PC-9 (cell line): ENCODE measurements around the gene EPS15. TPM values are rescaled to one million over a fixed set of nuclear protein-coding genes. Genes with fewer than 3 reads are reported as not detected.

ENCODE experiments used
- BruUV-seq: library from RNA; stranded (reverse); fragments of 400-500 nt; replicated peaks from 2 replicates; lab custom pipeline; 2021; lab: Mats Ljungman, UMichigan
- CTCF ChIA-PET: fragments of 300-600 bp; sonication (Branson Sonifier 250); formaldehyde crosslinking; loops from one replicate; lab custom pipeline; 2022; ENCODE audit warnings: antibody characterized with exemption; lab: Charles Lee
- POLR2A ChIA-PET: fragments of 300-600 bp; sonication (Branson Sonifier 250); formaldehyde crosslinking; loops from one replicate; lab custom pipeline; 2022; ENCODE audit warnings: antibody characterized with exemption; ENCODE audit not compliant: unreplicated experiment; lab: Charles Lee
- DNase-seq, 2 experiments: peaks; one replicate each; pipeline versions ENCODE4 v3.0.0 to v3.0.0-alpha.2; 2015 to 2022; ENCODE audit warnings: mixed read lengths in 1 of 2
- H2AFZ ChIP-seq: fragments of 200-600 bp; sonication (generic); 2 replicates; pipeline ENCODE4 v1.8.1; 2017; ENCODE audit warnings: antibody characterized with exemption
- H3F3A ChIP-seq: fragments of 200-600 bp; sonication (generic); 2 replicates; pipeline ENCODE4 v1.8.1; 2017; ENCODE audit warnings: antibody characterized with exemption, mild to moderate bottlenecking, low read depth; ENCODE audit not compliant: insufficient read depth
- H3K27ac ChIP-seq: fragments of 200-600 bp; sonication (generic); 2 replicates; pipeline ENCODE4 v1.6.1; 2016; ENCODE audit warnings: mixed run types
- H3K27me3 ChIP-seq: fragments of 200-600 bp; sonication (generic); 2 replicates; pipeline ENCODE4 v1.6.1; 2016; ENCODE audit warnings: low read depth, mixed run types; ENCODE audit not compliant: insufficient read depth
- H3K36me3 ChIP-seq: fragments of 200-600 bp; sonication (generic); 2 replicates; pipeline ENCODE4 v1.6.1; 2016; ENCODE audit warnings: low read depth, mixed run types
- H3K4me1 ChIP-seq: fragments of 200-600 bp; sonication (generic); replicated peaks from 2 replicates; pipeline ENCODE4 v1.6.1; 2016; ENCODE audit warnings: mixed run types; ENCODE audit not compliant: insufficient read depth
- H3K4me2 ChIP-seq: fragments of 200-600 bp; sonication (generic); 2 replicates; pipeline ENCODE4 v1.6.1; 2017; ENCODE audit warnings: mixed run types
- H3K4me3 ChIP-seq: fragments of 200-600 bp; sonication (generic); 2 replicates; pipeline ENCODE4 v1.6.1; 2016; ENCODE audit warnings: mixed run types
- H3K79me2 ChIP-seq: fragments of 200-600 bp; sonication (generic); 2 replicates; pipeline ENCODE4 v1.6.1; 2017; ENCODE audit warnings: low read depth, mixed run types
- H3K9me2 ChIP-seq: fragments of 200-600 bp; sonication (generic); 2 replicates; pipeline ENCODE4 v1.8.1; 2017; ENCODE audit warnings: mild to moderate bottlenecking; ENCODE audit not compliant: insufficient read depth
- H3K9me3 ChIP-seq: fragments of 200-600 bp; sonication (generic); 2 replicates; pipeline ENCODE4 v1.8.1; 2016; ENCODE audit warnings: low read depth; ENCODE audit not compliant: insufficient read depth
- H4K20me1 ChIP-seq: fragments of 200-600 bp; sonication (generic); 2 replicates; pipeline ENCODE4 v1.8.1; 2017; ENCODE audit not compliant: insufficient read depth
- CTCF ChIP-seq: fragments of 200-600 bp; sonication (generic); conservative IDR thresholded peaks from 2 replicates; pipeline ENCODE4 v1.6.1; 2017; ENCODE audit warnings: mixed run types, antibody characterized with exemption, mild to moderate bottlenecking, moderate library complexity
- EZH2 ChIP-seq: fragments of 200-600 bp; sonication (generic); IDR thresholded peaks from 2 replicates; pipeline ENCODE4 v1.8.0; 2017; ENCODE audit warnings: antibody characterized with exemption, low read depth
- intact Hi-C: fragments of 100-400 bp; cut with micrococcal nuclease; formaldehyde crosslinking; loops from one replicate; pipeline ENCODE4 v1.10.0; 2022; ENCODE audit not compliant: unreplicated experiment
- total RNA-seq: library from RNA; stranded (reverse); gene quantifications from 2 replicates; pipeline ENCODE4 v1.2.3, GENCODE V29; 2021

EPS15 gene
- total RNA-seq, 1 experiment from 2014 or later, result 60.1 TPM

DNA sequence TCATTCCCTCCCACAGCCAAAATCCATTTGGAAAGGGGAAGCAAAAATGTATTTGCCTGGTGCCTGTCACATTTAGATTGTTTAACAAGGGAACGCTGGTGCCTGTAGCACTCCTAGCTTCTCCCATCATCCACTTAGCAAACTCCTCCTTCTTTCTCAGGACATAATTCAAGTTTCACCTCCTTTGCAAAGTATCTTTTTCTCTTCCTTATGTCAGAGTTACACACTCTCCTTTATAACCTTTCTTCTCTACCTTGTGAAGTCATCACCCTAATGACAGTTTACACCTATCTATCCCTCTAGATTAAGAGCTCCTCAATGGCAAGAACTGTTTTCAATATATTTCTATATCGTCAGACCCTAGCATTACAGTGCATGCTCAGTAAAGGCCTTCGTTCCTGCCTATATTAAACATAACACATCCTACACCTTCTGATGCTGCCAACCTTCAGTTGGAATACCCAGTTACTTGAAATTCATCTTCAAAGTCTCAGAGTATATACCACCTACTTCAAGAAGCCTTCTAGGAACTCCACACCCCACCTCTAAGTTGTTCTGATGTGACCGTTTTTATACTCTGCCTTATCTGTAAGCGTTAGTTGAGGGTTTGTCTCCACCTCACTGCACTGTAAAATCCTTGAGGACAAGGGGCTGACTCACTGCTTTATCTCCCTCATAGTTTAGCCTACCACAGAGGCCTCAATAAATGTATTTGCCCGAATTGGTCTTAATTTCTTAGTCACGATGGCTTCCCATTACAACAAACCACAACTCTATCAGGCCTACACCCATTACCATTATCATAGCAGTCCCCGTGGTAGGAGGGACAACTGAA, 1.0 kb upstream of the EPS15 start:
- H3K9me3 ChIP-seq, result no peaks in the 10 kb centered on the region
- H3K79me2 ChIP-seq, result peaks cover 34% of the 10 kb centered on the region
- 0 out of 2 replicates have a peak overlapping the region, but pooled peaks have one; percentile 30 for H3K4me2 ChIP-seq
- H3K9me2 ChIP-seq, result no peaks in the 10 kb centered on the region
- no peaks in the 10 kb centered on the region for H3K36me3 ChIP-seq
- no peak overlapping the region for H3K4me3 ChIP-seq
- BruUV-seq, result TSS peak; percentile 76
- no peak overlapping the region for H2AFZ ChIP-seq
- peaks cover 29% of the 10 kb centered on the region for H3K4me1 ChIP-seq
- H3F3A ChIP-seq, result peaks cover 28% of the 10 kb centered on the region; the same call in 1 of the 2 replicates
- H4K20me1 ChIP-seq, result no peaks in the 10 kb centered on the region
- no peak for TF ChIP-seq EZH2
- TF ChIP-seq CTCF, result no peak
- POLR2A ChIA-PET, result interaction anchor here (1.1 kb wide), 1 partner anchor 38 kb away, joined by 7 read pairs; no protein-coding TSS in a partner anchor
- CTCF ChIA-PET, result no interaction called here
- H3K27me3 ChIP-seq, result no peaks in the 10 kb centered on the region
- no peak overlapping the region for H3K27ac ChIP-seq
- intact Hi-C loops, result loop anchor here (2.0 kb wide), 2 partner anchors 39 to 47 kb away; no protein-coding TSS in a partner anchor
- DNase-seq, result no peak

DNA sequence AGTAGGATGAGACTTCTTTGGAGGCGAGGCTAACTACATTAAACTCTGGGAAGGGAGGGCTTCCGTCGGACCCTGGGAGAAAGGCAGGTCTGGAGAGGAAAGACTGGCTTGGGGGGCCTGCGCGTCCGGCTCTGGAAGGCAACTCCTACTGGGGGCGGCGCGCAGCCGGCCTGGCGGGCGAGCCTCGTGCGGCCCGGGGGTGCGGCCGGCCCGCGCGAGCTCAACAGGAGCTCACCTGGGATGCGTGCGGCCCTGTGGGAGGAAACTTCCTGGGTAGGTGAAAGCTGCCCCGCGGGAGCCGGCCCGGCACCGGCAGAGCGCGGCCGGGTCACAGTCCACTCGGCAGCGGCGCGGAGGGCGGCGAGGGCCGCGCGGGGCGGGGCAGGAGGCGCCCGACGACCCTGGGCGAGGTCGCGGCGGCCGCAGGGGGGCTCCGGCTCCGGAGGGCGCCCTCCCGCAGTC, 449 bp downstream of the EPS15 start:
- ChIA-PET CTCF (interaction anchor here (0.6 to 0.7 kb wide), 3 partner anchors 16 to 249 kb away, joined by 3 to 9 read pairs (median 4); no protein-coding TSS in a partner anchor), POLR2A (interaction anchor here (0.6 to 1.1 kb wide), 4 partner anchors 10 to 130 kb away, joined by 3 to 7 read pairs (median 4); no protein-coding TSS in a partner anchor)
- peak overlapping the region; percentile 72 for H3K27ac ChIP-seq
- no peaks in the 10 kb centered on the region for H3K36me3 ChIP-seq
- BruUV-seq, result no TSS peak
- H3K79me2 ChIP-seq, result peaks cover 49% of the 10 kb centered on the region
- H3K4me1 ChIP-seq, result peaks cover 42% of the 10 kb centered on the region
- no peaks in the 10 kb centered on the region for H3K9me3 ChIP-seq
- peak overlapping the region; percentile 90 for H2AFZ ChIP-seq
- intact Hi-C loops, result loop anchor here (2.0 kb wide), 2 partner anchors 40 to 48 kb away; no protein-coding TSS in a partner anchor
- peaks cover 34% of the 10 kb centered on the region; the same call in 1 of the 2 replicates for H3F3A ChIP-seq
- peak overlapping the region; percentile 91 for H3K4me2 ChIP-seq
- no peaks in the 10 kb centered on the region for H3K27me3 ChIP-seq
- H3K4me3 ChIP-seq, result peak overlapping the region; percentile 100
- H4K20me1 ChIP-seq, result no peaks in the 10 kb centered on the region
- H3K9me2 ChIP-seq, result no peaks in the 10 kb centered on the region
- peak; percentile 49 to 68 for DNase-seq
- no peak for TF ChIP-seq CTCF
- no peak for TF ChIP-seq EZH2

DNA sequence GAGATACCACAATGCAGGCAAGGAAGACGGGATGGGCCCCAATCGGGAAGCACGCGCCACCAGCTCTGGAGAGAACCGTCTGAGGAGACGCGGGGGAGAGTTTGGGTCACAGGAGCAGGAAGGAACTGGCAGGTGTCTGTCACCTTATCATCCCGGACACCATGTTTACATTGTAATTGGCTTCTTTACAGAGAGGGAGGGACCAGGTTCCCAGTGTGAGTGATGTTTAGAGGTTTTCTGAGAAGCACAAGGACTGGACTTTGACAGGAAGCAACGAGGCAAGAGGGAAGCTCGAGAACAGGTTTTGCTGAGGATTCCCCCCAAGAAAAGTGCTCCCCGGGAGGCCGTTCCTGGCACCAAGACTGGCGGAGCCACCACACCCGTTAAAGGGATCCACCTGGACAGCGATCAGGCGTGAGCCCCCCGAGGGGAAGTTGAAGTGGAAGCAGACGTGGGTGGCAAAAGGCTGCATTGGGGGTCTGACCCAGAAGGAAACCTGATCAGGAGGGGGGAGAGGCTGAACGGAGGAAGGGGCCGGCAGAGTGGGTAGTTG, 957 bp downstream of the EPS15 start:
- Histone ChIP-seq H3K36me3 (no peaks in the 10 kb centered on the region), H3K4me1 (peaks cover 42% of the 10 kb centered on the region), H3K27me3 (no peaks in the 10 kb centered on the region), H4K20me1 (no peaks in the 10 kb centered on the region), H2AFZ (peak overlapping the region; percentile 90), H3K79me2 (peaks cover 54% of the 10 kb centered on the region), H3K27ac (peak overlapping the region; percentile 72), H3K4me3 (peak overlapping the region; percentile 100), H3F3A (peaks cover 34% of the 10 kb centered on the region; the same call in 1 of the 2 replicates), H3K9me3 (no peaks in the 10 kb centered on the region), H3K4me2 (peak overlapping the region; percentile 91), H3K9me2 (no peaks in the 10 kb centered on the region)
- CTCF ChIA-PET, result interaction anchor here (0.6 kb wide), 1 partner anchor 221 kb away, joined by 4 read pairs; no protein-coding TSS in a partner anchor
- BruUV-seq, result no TSS peak
- peak; percentile 50 to 75 for DNase-seq
- TF ChIP-seq EZH2 (no peak), CTCF (no peak)
- POLR2A ChIA-PET, result interaction anchor here (0.6 to 0.8 kb wide), 2 partner anchors 9 to 130 kb away, joined by 3 to 4 read pairs; no protein-coding TSS in a partner anchor
- intact Hi-C loops, result loop anchor here (2.0 kb wide), 2 partner anchors 41 to 49 kb away; no protein-coding TSS in a partner anchor
